Colonic mucosa (tissue), 4 donors: ENCODE measurements around the gene ADGRE3. TPM values are rescaled to one million over a fixed set of nuclear protein-coding genes. Genes with fewer than 3 reads are reported as not detected.

Experiments used
- DNase-seq: peaks from one replicate; pipeline ENCODE4 v3.0.0-alpha.2; 2020
- H3K27ac ChIP-seq: fragments of 200-600 bp; one replicate; pipeline ENCODE4 v1.8.0; 2021
- H3K27me3 ChIP-seq: fragments of 200-600 bp; one replicate; pipeline ENCODE4 v1.8.0; 2021
- H3K36me3 ChIP-seq: fragments of 200-600 bp; one replicate; pipeline ENCODE4 v1.8.0; 2021
- H3K4me1 ChIP-seq: fragments of 200-600 bp; one replicate; pipeline ENCODE4 v1.8.0; 2021; ENCODE audit warnings: mild to moderate bottlenecking
- H3K4me3 ChIP-seq: fragments of 200-600 bp; one replicate; pipeline ENCODE4 v1.8.0; 2021
- H3K9ac ChIP-seq, 2 donors: one replicate each; pipeline ENCODE4 v1.7.0; 2013; ENCODE audit warnings: control low read depth in 2 of 2, low read depth in 2 of 2, low read length in 2 of 2
- H3K9me3 ChIP-seq: fragments of 200-600 bp; one replicate; pipeline ENCODE4 v1.8.0; 2021
- intact Hi-C: fragments of 100-400 bp; cut with DNase I; formaldehyde crosslinking; loops from one replicate; pipeline ENCODE4 v1.14.1; 2022
- total RNA-seq, 2 donors: library from RNA; stranded (reverse); fragmentation: NEBNext Ultra II Directional in 1 of 2; extraction: Animal tissue kit (Norgen Biotek cat#: 25700) in 1 of 2; gene quantifications; one replicate each; pipeline ENCODE4 v1.2.1, GENCODE V29; 2021
- TF ChIP-seq, protein P1 (sequence below): fragments of 200-600 bp; IDR thresholded peaks from one replicate; pipeline ENCODE4 v1.8.0; 2022; ENCODE audit warnings: antibody characterized with exemption, mild to moderate bottlenecking
- donor health status: healthy.
- donor health status: DM: no; HTN: no; CAD: no.
- donor health status: DM: no; HTN: no; CAD: no.

The ADGRE3 gene
- total RNA-seq, 2 donors from 2014 or later: 1.2 TPM; not detected in 1

DNA sequence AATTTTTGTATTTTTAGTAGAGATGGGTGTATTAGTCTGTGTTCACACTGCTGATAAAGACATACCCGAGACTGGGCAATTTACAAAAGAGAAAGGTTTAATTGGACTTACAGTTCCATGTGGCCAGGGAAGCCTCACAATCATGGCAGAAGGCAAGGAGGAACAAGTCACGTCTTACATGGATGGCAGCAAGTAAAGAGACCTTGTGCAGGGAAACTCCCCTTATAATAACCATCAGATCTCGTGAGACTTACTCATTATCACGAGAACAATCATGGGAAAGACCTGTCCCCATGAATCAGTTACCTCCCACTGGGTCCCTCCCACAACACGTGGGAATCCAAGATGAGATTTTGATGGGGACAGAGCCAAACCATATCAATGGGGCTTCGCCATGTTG is 29.8 kb upstream of the ADGRE3 start:
- intact Hi-C loops: no loop called here
- H3K27ac ChIP-seq: no peak overlapping the region
- peaks cover 4% of the 10 kb centered on the region for H3K36me3 ChIP-seq
- no peaks in the 10 kb centered on the region for H3K27me3 ChIP-seq
- TF ChIP-seq, protein P1, sequence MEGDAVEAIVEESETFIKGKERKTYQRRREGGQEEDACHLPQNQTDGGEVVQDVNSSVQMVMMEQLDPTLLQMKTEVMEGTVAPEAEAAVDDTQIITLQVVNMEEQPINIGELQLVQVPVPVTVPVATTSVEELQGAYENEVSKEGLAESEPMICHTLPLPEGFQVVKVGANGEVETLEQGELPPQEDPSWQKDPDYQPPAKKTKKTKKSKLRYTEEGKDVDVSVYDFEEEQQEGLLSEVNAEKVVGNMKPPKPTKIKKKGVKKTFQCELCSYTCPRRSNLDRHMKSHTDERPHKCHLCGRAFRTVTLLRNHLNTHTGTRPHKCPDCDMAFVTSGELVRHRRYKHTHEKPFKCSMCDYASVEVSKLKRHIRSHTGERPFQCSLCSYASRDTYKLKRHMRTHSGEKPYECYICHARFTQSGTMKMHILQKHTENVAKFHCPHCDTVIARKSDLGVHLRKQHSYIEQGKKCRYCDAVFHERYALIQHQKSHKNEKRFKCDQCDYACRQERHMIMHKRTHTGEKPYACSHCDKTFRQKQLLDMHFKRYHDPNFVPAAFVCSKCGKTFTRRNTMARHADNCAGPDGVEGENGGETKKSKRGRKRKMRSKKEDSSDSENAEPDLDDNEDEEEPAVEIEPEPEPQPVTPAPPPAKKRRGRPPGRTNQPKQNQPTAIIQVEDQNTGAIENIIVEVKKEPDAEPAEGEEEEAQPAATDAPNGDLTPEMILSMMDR: no peak
- no peak for DNase-seq
- H3K9ac ChIP-seq: no peak overlapping the region
- H3K4me1 ChIP-seq: no peaks in the 10 kb centered on the region
- no peak overlapping the region for H3K4me3 ChIP-seq
- no peaks in the 10 kb centered on the region for H3K9me3 ChIP-seq

DNA sequence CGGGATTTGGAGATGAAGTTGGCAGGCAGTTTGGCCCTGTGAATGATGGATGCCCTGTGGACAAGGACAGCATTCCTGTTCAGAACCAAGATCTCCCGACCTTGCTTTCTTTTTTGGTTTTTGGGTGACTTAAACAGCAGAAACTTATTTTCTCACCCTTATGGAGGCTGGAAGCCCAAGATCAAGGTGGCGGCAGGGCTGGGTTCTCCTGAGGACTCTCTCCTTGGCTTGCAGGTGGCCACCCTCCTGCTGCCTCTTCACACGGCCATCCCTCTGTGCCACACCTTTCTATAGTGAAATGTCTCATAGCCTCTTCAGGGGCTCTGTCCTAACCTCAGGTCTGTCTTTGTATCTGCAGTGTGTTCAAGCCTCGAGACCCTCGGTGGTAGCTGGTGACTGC is 29.2 kb upstream of the ADGRE3 start:
- no peaks in the 10 kb centered on the region for H3K27me3 ChIP-seq
- no peak overlapping the region for H3K27ac ChIP-seq
- H3K4me1 ChIP-seq: no peaks in the 10 kb centered on the region
- TF ChIP-seq, protein P1: no peak
- intact Hi-C loops: no loop called here
- H3K4me3 ChIP-seq: no peak overlapping the region
- DNase-seq: no peak
- H3K36me3 ChIP-seq: peaks cover 7% of the 10 kb centered on the region
- H3K9me3 ChIP-seq: no peaks in the 10 kb centered on the region
- H3K9ac ChIP-seq: no peak overlapping the region

DNA sequence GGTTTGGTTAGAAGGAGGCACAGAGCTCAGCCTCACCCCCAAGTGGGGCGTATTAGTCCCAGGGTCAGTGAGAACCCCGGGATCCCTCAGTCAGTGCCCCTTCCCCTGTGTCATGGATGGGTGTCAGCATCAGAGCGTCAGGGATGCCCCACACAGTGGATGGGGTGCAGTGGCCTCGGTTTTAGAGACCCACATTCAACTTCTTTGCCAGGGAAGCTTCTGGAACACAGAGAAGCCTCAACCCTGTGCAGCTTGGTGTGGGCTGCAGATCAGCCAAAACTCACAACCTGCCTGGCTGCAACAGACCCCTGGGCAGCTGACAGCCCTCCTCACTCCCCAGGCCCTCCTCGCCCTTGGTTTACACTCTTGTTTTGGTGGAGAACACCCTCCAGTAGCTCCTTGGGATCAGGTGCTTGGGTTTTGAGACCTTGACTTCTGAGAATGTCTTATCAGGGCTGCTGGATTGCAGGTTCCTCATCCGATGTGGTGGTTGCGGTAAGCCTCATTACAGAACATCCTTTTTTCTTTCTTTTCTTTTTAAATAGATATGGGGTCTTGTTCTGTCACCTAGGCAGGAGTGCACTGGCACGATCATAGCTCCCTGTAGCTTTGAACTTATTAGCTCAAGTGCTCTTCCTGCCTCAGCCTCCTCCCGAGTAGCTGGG is 26.2 kb upstream of the ADGRE3 start:
- H3K36me3 ChIP-seq: peaks cover 7% of the 10 kb centered on the region
- no peak overlapping the region for H3K27ac ChIP-seq
- TF ChIP-seq, protein P1: no peak
- DNase-seq: no peak
- H3K27me3 ChIP-seq: no peaks in the 10 kb centered on the region
- H3K9ac ChIP-seq: no peak overlapping the region
- no peak overlapping the region for H3K4me3 ChIP-seq
- no peaks in the 10 kb centered on the region for H3K9me3 ChIP-seq
- no peaks in the 10 kb centered on the region for H3K4me1 ChIP-seq
- intact Hi-C loops: no loop called here

- Histone ChIP-seq H3K9ac (no peak overlapping the region), H3K36me3 (peaks cover 7% of the 10 kb centered on the region), H3K9me3 (no peaks in the 10 kb centered on the region), H3K4me3 (no peak overlapping the region), H3K27ac (no peak overlapping the region), H3K27me3 (no peaks in the 10 kb centered on the region), H3K4me1 (no peaks in the 10 kb centered on the region)
- TF ChIP-seq, protein P1: no peak
- no peak for DNase-seq
- intact Hi-C loops: no loop called here
These were observed 25.0 kb upstream of the ADGRE3 start for GRCh38 chr19:14699641-14700040.

GRCh38 chr19:14695471-14695870 is 20.8 kb upstream of the ADGRE3 start:
- no peaks in the 10 kb centered on the region for H3K4me1 ChIP-seq
- TF ChIP-seq, protein P1: no peak
- no peak overlapping the region for H3K4me3 ChIP-seq
- H3K27me3 ChIP-seq: no peaks in the 10 kb centered on the region
- intact Hi-C loops: no loop called here
- no peak overlapping the region for H3K27ac ChIP-seq
- no peaks in the 10 kb centered on the region for H3K9me3 ChIP-seq
- H3K36me3 ChIP-seq: peaks cover 7% of the 10 kb centered on the region
- no peak for DNase-seq
- no peak overlapping the region for H3K9ac ChIP-seq
